GM13977 (cell line): ENCODE data around the gene ZNF714.

Experiments used
- DNase-seq: peaks from one replicate; pipeline ENCODE4 v3.0.0; 2012; ENCODE audit warnings: low spot score
- in situ Hi-C: fragments of 300-500 bp; cut with MboI; formaldehyde crosslinking; loops from one replicate; pipeline ENCODE4 v1.12.0; 2022; ENCODE audit warnings: low sequenced_read_pairs, low pct_unique_long_range_greater_than_20kb, mixed read lengths, inconsistent platforms; ENCODE audit not compliant: unreplicated experiment
- TF ChIP-seq, protein P1 (sequence below): IDR thresholded peaks from 2 replicates; pipeline ENCODE4 v1.5.1; 2012; ENCODE audit warnings: mild to moderate bottlenecking, control low read depth; ENCODE audit not compliant: insufficient read depth; ENCODE audit errors: extremely low read depth, missing control alignments

ZNF714 gene

DNA sequence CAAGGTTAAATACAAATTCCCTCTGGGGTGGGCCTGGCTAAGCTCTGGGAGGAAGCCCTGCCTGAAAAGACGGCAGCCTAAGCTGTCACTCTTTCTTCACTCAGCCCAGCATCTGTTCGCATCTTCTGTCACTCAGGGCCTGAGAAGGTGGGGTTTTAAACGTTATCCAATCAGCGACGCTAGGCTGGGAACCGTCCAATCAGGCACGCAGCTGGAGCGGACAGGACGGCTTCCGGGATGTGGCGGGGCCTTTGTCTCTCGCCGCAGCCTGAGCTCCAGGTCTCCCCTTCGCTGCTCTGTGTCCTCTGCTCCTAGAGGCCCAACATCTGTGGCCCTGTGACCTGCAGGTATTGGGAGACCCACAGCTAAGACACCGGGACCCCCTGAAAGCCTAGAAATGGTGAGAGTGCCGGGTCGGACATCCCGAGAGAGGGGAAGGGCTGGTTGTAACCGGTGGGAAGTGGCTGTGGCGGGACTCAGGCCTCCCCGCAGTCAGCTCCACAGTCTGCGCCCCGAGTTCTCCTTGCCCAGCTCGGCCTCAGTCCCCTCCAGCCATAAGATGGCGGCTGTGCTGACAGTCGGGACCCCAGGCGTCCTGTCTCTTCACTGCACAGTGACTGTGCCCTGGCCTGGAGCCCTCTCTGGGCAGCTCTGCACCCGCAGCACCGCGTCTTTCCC, 59.9 kb downstream of the ZNF714 start, which contains the start of gene ZNF431:
Gene ZNF431, plus strand, starts transcription at position 254 of the 678 bp plus-strand sequence. Its CDS starts 144 bp downstream, at position 398.
- TF ChIP-seq, protein P1, sequence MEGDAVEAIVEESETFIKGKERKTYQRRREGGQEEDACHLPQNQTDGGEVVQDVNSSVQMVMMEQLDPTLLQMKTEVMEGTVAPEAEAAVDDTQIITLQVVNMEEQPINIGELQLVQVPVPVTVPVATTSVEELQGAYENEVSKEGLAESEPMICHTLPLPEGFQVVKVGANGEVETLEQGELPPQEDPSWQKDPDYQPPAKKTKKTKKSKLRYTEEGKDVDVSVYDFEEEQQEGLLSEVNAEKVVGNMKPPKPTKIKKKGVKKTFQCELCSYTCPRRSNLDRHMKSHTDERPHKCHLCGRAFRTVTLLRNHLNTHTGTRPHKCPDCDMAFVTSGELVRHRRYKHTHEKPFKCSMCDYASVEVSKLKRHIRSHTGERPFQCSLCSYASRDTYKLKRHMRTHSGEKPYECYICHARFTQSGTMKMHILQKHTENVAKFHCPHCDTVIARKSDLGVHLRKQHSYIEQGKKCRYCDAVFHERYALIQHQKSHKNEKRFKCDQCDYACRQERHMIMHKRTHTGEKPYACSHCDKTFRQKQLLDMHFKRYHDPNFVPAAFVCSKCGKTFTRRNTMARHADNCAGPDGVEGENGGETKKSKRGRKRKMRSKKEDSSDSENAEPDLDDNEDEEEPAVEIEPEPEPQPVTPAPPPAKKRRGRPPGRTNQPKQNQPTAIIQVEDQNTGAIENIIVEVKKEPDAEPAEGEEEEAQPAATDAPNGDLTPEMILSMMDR: no peak
- DNase-seq: peak; percentile 77
- in situ Hi-C loops: no loop called here

DNA sequence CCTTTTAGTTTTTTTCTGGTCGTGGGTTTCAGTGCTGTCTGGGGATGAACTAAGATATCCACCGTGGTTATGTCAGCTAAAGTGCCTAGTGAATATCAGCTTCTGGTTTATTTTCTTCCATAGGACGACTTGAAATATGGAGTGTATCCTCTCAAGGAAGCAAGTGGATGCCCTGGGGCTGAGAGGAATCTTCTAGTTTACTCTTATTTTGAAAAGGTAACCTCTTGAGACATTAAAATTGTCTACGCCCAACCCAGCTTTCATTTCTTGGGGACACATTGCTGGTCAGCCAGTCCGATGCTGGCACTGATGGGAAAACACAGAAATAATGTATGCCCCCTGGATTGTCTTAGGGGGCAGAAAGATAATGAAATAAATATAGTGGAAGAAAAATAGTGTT, 61.4 kb downstream of the ZNF714 start:
- TF ChIP-seq, protein P1: no peak
- DNase-seq: no peak
- in situ Hi-C loops: no loop called here

DNA sequence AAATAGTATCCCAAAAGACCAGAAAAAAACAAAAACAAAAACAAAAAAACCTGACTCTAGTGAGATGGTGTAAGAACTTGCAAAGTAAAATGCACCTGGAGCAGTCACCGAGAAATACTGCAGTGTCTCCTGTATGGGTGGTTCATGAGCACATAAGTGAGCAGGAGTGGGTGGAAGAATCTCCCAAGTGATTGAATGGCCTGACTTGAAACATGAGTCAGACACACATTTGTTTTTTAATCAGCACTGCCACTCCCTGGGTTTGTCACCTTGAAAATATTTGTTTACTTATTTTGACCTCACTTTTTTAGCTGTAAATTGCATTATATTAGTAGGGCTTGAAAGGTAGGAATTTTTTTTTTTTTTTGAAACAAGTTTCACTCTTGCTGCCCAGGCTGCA, 61.9 kb downstream of the ZNF714 start:
- no peak for DNase-seq
- TF ChIP-seq, protein P1: no peak
- in situ Hi-C loops: no loop called here

DNA sequence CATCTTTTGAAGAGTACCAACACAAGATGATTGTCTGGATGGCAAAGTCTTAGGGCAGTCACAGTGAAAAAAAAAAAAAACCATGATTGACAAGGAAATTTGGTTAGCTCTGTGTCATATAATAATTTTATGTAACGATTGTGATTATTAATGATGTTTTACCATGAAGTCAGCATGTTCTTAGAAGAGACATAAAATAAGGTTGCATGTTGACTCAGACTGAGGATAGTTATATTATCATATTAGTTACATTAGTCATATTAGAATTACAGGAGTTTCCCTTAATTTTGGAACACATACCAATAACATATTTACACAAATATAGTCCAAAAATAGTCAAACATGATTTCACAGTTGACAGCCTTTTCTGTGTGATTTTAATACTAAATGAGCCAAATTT, 65.5 kb downstream of the ZNF714 start:
- in situ Hi-C loops: no loop called here
- TF ChIP-seq, protein P1: no peak
- DNase-seq: no peak

DNA sequence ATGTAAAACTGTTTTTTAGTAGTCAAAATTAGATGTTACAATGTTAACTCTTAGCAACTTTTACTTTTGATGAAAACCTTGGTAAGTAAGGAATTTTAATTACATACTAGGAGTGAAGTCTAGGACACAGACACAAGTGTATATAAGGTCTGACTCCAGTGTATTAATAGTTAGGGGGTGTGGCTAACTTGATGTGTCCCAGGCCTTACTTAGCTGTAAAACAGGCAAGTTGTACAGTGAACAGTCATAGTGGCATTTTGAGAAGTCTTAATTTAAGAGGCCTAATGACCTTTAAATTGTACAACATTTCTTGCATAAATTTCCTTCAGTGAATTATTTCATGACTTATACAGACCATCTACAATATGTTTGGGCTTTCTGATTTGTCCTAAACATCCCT, 66.7 kb downstream of the ZNF714 start:
- in situ Hi-C loops: no loop called here
- TF ChIP-seq, protein P1: no peak
- DNase-seq: no peak

GRCh38 chr19:21149877-21150276, 67.9 kb downstream of the ZNF714 start:
- in situ Hi-C loops: no loop called here
- TF ChIP-seq, protein P1: no peak
- no peak for DNase-seq
